HCT116 (cell line): ENCODE measurements around the gene SUPT5H. TPM values are rescaled to one million over a fixed set of nuclear protein-coding genes. Genes with fewer than 3 reads are reported as not detected.

Source experiments
- ATAC-seq: fragments of 200-7000 bp; cut with Tn5 transposase; 2 replicates; pipeline ENCODE4 v1.9.1; 2020; ENCODE audit warnings: mild to moderate bottlenecking, moderate library complexity
- BruUV-seq: library from RNA; stranded (reverse); fragments of 400-500 nt; replicated peaks from 2 replicates; lab custom pipeline; 2021; lab: Mats Ljungman, UMichigan
- CTCF ChIA-PET: fragments of 300-600 bp; sonication (Branson Sonifier 250); formaldehyde crosslinking; loops from one replicate; lab custom pipeline; 2021; ENCODE audit warnings: antibody characterized with exemption; lab: Charles Lee
- POLR2A ChIA-PET: fragments of 300-600, 350-600 bp; sonication (Branson Sonifier 250); formaldehyde crosslinking; loops from one replicate; lab custom pipeline; 2021; ENCODE audit warnings: antibody characterized with exemption; lab: Charles Lee
- RAD21 ChIA-PET, 2 experiments: fragments of 300-600 bp; sonication (Branson Sonifier 250); formaldehyde crosslinking; loops; one replicate each; lab custom pipeline; 2023; ENCODE audit warnings: low total read pairs in 2 of 2; ENCODE audit not compliant: uncharacterized antibody in 2 of 2, unreplicated experiment in 2 of 2, low non-redundant PET in 1 of 2; lab: Charles Lee
- DNase-seq: peaks from one replicate; pipeline ENCODE4 v3.0.0-alpha.2; 2010; ENCODE audit warnings: low read depth, low spot score
- H2AFZ ChIP-seq: fragments of 200-600 bp; shearing (Covaris generic), sonication (generic); 2 replicates; pipeline ENCODE4 v1.6.1; 2017; ENCODE audit warnings: low read depth, mixed run types, mixed read lengths, antibody characterized with exemption, low read length; ENCODE audit not compliant: poor library complexity, severe bottlenecking
- H3K27ac ChIP-seq: 2 replicates; pipeline ENCODE4 v1.5.1; 2012; ENCODE audit warnings: low read depth, low read length
- H3K27me3 ChIP-seq: fragments of 200-600 bp; sonication (generic); 2 replicates; pipeline ENCODE4 v1.6.1; 2016; ENCODE audit warnings: mixed run types, low read length, mixed read lengths; ENCODE audit not compliant: insufficient read depth
- H3K36me3 ChIP-seq, 2 experiments: fragments of 200-500 bp in 1 of 2; fragments of 200-600 bp in 1 of 2; sonication (Bioruptor generic) in 1 of 2; sonication (generic) in 1 of 2; 2 replicates each; pipeline versions ENCODE4 v1.5.1 to v1.6.1; 2014 to 2016; ENCODE audit warnings: low read length in 2 of 2, inconsistent platforms in 1 of 2, mixed read lengths in 1 of 2, mixed run types in 1 of 2; ENCODE audit not compliant: insufficient read depth in 2 of 2, control insufficient read depth in 1 of 2
- H3K4me1 ChIP-seq, 2 experiments: fragments of 200-600 bp in 1 of 2; sonication (generic) in 1 of 2; 2 replicates each; pipeline versions ENCODE4 v1.5.1 to v1.6.1; 2012 to 2017; ENCODE audit warnings: low read length in 2 of 2, inconsistent platforms in 1 of 2, mild to moderate bottlenecking in 1 of 2, mixed read lengths in 1 of 2, mixed run types in 1 of 2, moderate library complexity in 1 of 2; ENCODE audit not compliant: insufficient read depth in 2 of 2, control insufficient read depth in 1 of 2
- H3K4me2 ChIP-seq: fragments of 200-600 bp; sonication (generic); 2 replicates; pipeline ENCODE4 v1.6.1; 2017; ENCODE audit warnings: mixed run types, low read length, mixed read lengths
- H3K4me3 ChIP-seq, 2 experiments: fragments of 200-600 bp in 1 of 2; sonication (generic) in 1 of 2; replicated peaks in 1 of 2; 2 replicates each; pipeline ENCODE4 v1.5.1; 2011 to 2016; ENCODE audit warnings: low read length in 2 of 2, control low read depth in 1 of 2, low read depth in 1 of 2, mild to moderate bottlenecking in 1 of 2, mixed read lengths in 1 of 2, mixed run types in 1 of 2
- H3K79me2 ChIP-seq: fragments of 200-600 bp; sonication (generic); 2 replicates; pipeline ENCODE4 v1.6.1; 2017; ENCODE audit warnings: mild to moderate bottlenecking, mixed run types, low read length, moderate library complexity, mixed read lengths; ENCODE audit not compliant: insufficient read depth
- H3K9ac ChIP-seq: fragments of 200-600 bp; sonication (generic); 2 replicates; pipeline ENCODE4 v1.6.1; 2016; ENCODE audit warnings: low read length, mixed read lengths
- H3K9me2 ChIP-seq: fragments of 200-600 bp; sonication (generic), shearing (Covaris generic); 2 replicates; pipeline ENCODE4 v1.6.1; 2017; ENCODE audit warnings: mixed run types, mild to moderate bottlenecking, moderate library complexity; ENCODE audit not compliant: insufficient read depth
- H3K9me3 ChIP-seq, 2 experiments: fragments of 200-500 bp in 1 of 2; fragments of 200-600 bp in 1 of 2; sonication (Bioruptor generic) in 1 of 2; sonication (generic) in 1 of 2; 2 replicates each; pipeline ENCODE4 v1.6.1; 2014 to 2017; ENCODE audit warnings: low read length in 2 of 2, mixed read lengths in 2 of 2, inconsistent platforms in 1 of 2, low read depth in 1 of 2, mild to moderate bottlenecking in 1 of 2, mixed run types in 1 of 2, moderate library complexity in 1 of 2; ENCODE audit not compliant: control insufficient read depth in 1 of 2, insufficient read depth in 1 of 2
- H4K20me1 ChIP-seq: fragments of 200-600 bp; sonication (generic), shearing (Covaris generic); 2 replicates; pipeline ENCODE4 v1.6.1; 2017; ENCODE audit warnings: mixed run types, mild to moderate bottlenecking, moderate library complexity; ENCODE audit not compliant: insufficient read depth
- CTCF ChIP-seq, 3 experiments: fragments of 200-600 bp in 1 of 3; sonication (generic) in 1 of 3; IDR thresholded peaks in 2 of 3; conservative IDR thresholded peaks in 1 of 3; 2 replicates each; pipeline ENCODE4 v1.5.1; 2012 to 2017; ENCODE audit warnings: low read depth in 2 of 3, low read length in 2 of 3, antibody characterized with exemption in 1 of 3, borderline replicate concordance in 1 of 3, control low read depth in 1 of 3, mild to moderate bottlenecking in 1 of 3, mixed read lengths in 1 of 3, mixed run types in 1 of 3, moderate library complexity in 1 of 3; ENCODE audit not compliant: insufficient read depth in 1 of 3
- EGR1 ChIP-seq: IDR thresholded peaks from 2 replicates; pipeline ENCODE4 v1.6.1; 2012; ENCODE audit warnings: low read depth
- JUND ChIP-seq: IDR thresholded peaks from 2 replicates; pipeline ENCODE4 v1.6.1; 2012
- TCF7L2 ChIP-seq: IDR thresholded peaks from 2 replicates; pipeline ENCODE4 v1.7.0; 2011; ENCODE audit warnings: borderline replicate concordance, inconsistent platforms; ENCODE audit not compliant: insufficient read depth, insufficient read length; ENCODE audit errors: extremely low read depth
- intact Hi-C: fragments of 100-400 bp; cut with micrococcal nuclease; formaldehyde crosslinking; loops from 2 replicates; pipeline ENCODE4 v1.10.0; 2022
- total RNA-seq: library from RNA; stranded (reverse); gene quantifications from one replicate; pipeline ENCODE4 v1.2.1, GENCODE V29; 2021; ENCODE audit not compliant: unreplicated experiment

SUPT5H gene
- total RNA-seq, 1 experiment from 2014 or later, result 120 TPM

GRCh38 chr19:39465956-39466747, 20.8 kb downstream of the SUPT5H start:
- H3K9me3 ChIP-seq, result no peaks in the 10 kb centered on the region
- H3K4me2 ChIP-seq, result no peak overlapping the region
- no peaks in the 10 kb centered on the region for H3K27me3 ChIP-seq
- POLR2A ChIA-PET, result no interaction called here
- H3K27ac ChIP-seq, result no peak overlapping the region
- H3K79me2 ChIP-seq, result peaks cover 21% of the 10 kb centered on the region; the same call in 1 of the 2 replicates
- CTCF ChIA-PET, result interaction anchor here (1.4 kb wide), 1 partner anchor 8 kb away, joined by 3 read pairs; no protein-coding TSS in a partner anchor
- BruUV-seq, result no TSS peak
- peaks cover 43 to 61% of the 10 kb centered on the region in 2 experiments for H3K36me3 ChIP-seq
- no peak overlapping the region for H3K4me3 ChIP-seq
- H3K4me1 ChIP-seq, result no peaks in the 10 kb centered on the region
- no peak for ATAC-seq
- intact Hi-C loops, result no loop called here
- no peak overlapping the region for H2AFZ ChIP-seq
- no peak for DNase-seq
- H4K20me1 ChIP-seq, result no peaks in the 10 kb centered on the region
- RAD21 ChIA-PET, result no interaction called here
- no peak overlapping the region for H3K9ac ChIP-seq
- H3K9me2 ChIP-seq, result no peaks in the 10 kb centered on the region
- TF ChIP-seq CTCF (IDR thresholded peaks at IDR 0.05 in 2 of 3, conservative IDR thresholded peaks at IDR 0.05 in 1 of 3; ENCODE audit: borderline replicate concordance in 1 of 3, insufficient read depth in 1 of 3, low read depth in 2 of 3, low read length in 2 of 3), result no peak

- H4K20me1 ChIP-seq, result no peaks in the 10 kb centered on the region
- no peak overlapping the region for H2AFZ ChIP-seq
- no peak for ATAC-seq
- no peak overlapping the region for H3K4me3 ChIP-seq
- H3K36me3 ChIP-seq, result peaks cover 51 to 76% of the 10 kb centered on the region in 2 experiments
- no TSS peak for BruUV-seq
- POLR2A ChIA-PET, result no interaction called here
- no peak for DNase-seq
- no peak overlapping the region for H3K27ac ChIP-seq
- H3K4me2 ChIP-seq, result no peak overlapping the region
- no peaks in the 10 kb centered on the region for H3K27me3 ChIP-seq
- TF ChIP-seq TCF7L2 (no peak), EGR1 (no peak), JUND (no peak)
- H3K9ac ChIP-seq, result no peak overlapping the region
- H3K4me1 ChIP-seq, result no peaks in the 10 kb centered on the region
- RAD21 ChIA-PET, result no interaction called here
- intact Hi-C loops, result no loop called here
- peaks cover 21% of the 10 kb centered on the region; the same call in 1 of the 2 replicates for H3K79me2 ChIP-seq
- no peaks in the 10 kb centered on the region for H3K9me3 ChIP-seq
- no peaks in the 10 kb centered on the region for H3K9me2 ChIP-seq
- CTCF ChIA-PET, result no interaction called here
Measured at GRCh38 chr19:39467941-39468340, 22.6 kb downstream of the SUPT5H start.
